Kidney tubule cell (primary cell): Measurements from ENCODE around the gene EPB41.

Experiments used
- DNase-seq: peaks from one replicate; pipeline ENCODE4 v3.0.0-alpha.2; 2018; ENCODE audit warnings: low spot score

Gene EPB41

GRCh38 chr1:28890836-28891235 is 23.5 kb upstream of the EPB41 start:
- DNase-seq: no peak

GRCh38 chr1:28891256-28891655 is 23.1 kb upstream of the EPB41 start:
- no peak for DNase-seq

- peak; percentile 28 for DNase-seq
These were observed 20.8 kb upstream of the EPB41 start for GRCh38 chr1:28893403-28894102.

- DNase-seq: no peak
These were observed 19.6 kb upstream of the EPB41 start for GRCh38 chr1:28894785-28895184.

- DNase-seq: no peak
These were observed 18.3 kb upstream of the EPB41 start for GRCh38 chr1:28895896-28896608.

- DNase-seq: no peak
These were observed 17.8 kb upstream of the EPB41 start for GRCh38 chr1:28896609-28896986.

GRCh38 chr1:28897789-28898188 is 16.6 kb upstream of the EPB41 start:
- no peak for DNase-seq

GRCh38 chr1:28898405-28898881 is 15.9 kb upstream of the EPB41 start:
- no peak for DNase-seq

GRCh38 chr1:28899267-28899666 is 15.1 kb upstream of the EPB41 start:
- no peak for DNase-seq

- no peak for DNase-seq
These were observed 13.8 kb upstream of the EPB41 start for GRCh38 chr1:28900562-28900961.

- DNase-seq: no peak
These were observed 11.6 kb upstream of the EPB41 start for GRCh38 chr1:28902738-28903137.

GRCh38 chr1:28905921-28906666 is 8.3 kb upstream of the EPB41 start:
- no peak for DNase-seq

- DNase-seq: no peak
These were observed 5.2 kb upstream of the EPB41 start for GRCh38 chr1:28909198-28909597.

- no peak for DNase-seq
These were observed 3.8 kb upstream of the EPB41 start for GRCh38 chr1:28910379-28911115.

- no peak for DNase-seq
These were observed 562 bp upstream of the EPB41 start for GRCh38 chr1:28913786-28914227.

- DNase-seq: peak; percentile 43
These were observed 894 bp downstream of the EPB41 start for GRCh38 chr1:28915031-28915895.

- DNase-seq: no peak
These were observed 3.4 kb downstream of the EPB41 start for GRCh38 chr1:28917757-28918118.

- no peak for DNase-seq
These were observed 7.0 kb downstream of the EPB41 start for GRCh38 chr1:28921286-28921869.

- DNase-seq: no peak
These were observed 11.1 kb downstream of the EPB41 start for GRCh38 chr1:28925350-28925891.

GRCh38 chr1:28926629-28927265 is 12.4 kb downstream of the EPB41 start:
- no peak for DNase-seq
